GM12872 (cell line): Measurements from ENCODE around the gene GPR137.

Experiments
- CTCF ChIP-seq: IDR thresholded peaks from 3 replicates; pipeline ENCODE4 v1.5.1; 2011; ENCODE audit warnings: low read depth, mild to moderate bottlenecking, low read length, moderate library complexity; ENCODE audit not compliant: insufficient read depth

GPR137 gene

GRCh38 chr11:64267207-64267945 lies 18.3 kb upstream of the GPR137 start:
- no peak for TF ChIP-seq CTCF

- TF ChIP-seq CTCF = no peak
These were observed 17.4 kb upstream of the GPR137 start for GRCh38 chr11:64268025-64268892.

GRCh38 chr11:64268893-64269539 lies 16.6 kb upstream of the GPR137 start:
- no peak for TF ChIP-seq CTCF

- TF ChIP-seq CTCF = no peak
These were observed 16.0 kb upstream of the GPR137 start for GRCh38 chr11:64269540-64270220.

GRCh38 chr11:64275031-64275800 lies 10.4 kb upstream of the GPR137 start:
- TF ChIP-seq CTCF = no peak

- no peak for TF ChIP-seq CTCF
These were observed 9.8 kb upstream of the GPR137 start for GRCh38 chr11:64275841-64276240.
